Skeletal muscle cell (primary cell): ENCODE measurements around the gene RHOU.

Experiments used
- DNase-seq: peaks from one replicate; pipeline ENCODE4 v3.0.0-alpha.2; 2010; ENCODE audit warnings: low read depth
- H3K4me3 ChIP-seq: 2 replicates; pipeline ENCODE4 v1.5.1; 2011; ENCODE audit warnings: low read depth, mild to moderate bottlenecking, control low read depth, low read length, moderate library complexity

Gene RHOU

DNA sequence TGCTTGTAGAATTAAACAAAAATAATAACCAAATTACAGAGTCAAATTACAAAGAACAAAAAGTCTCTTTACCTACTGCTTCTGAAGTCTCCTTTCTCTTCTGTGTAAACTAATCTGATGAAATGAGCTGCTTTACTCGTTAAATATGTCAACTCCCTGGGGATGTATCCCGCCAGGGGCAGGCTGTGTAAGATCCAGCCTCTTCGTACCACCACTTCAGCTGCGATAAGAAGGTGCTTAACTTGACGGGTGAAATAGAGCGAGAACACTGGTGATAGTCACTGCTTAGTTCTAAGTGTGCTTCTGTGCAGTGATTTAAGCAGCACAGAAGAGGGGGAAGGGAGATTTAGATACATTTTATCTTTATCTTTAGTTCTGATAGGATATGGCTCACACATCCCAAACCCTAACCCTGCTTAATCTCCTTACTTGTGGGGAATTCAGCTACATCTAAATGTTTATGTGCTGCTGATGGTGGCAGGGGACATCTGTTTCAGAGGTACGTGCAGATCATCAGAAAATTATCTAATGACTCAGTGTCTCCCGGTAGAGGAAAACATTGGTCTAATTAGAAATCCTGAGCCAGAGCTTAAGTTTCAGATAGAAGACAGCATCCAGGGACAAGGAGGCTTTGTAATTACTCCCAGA is 46.0 kb downstream of the RHOU start:
- no peak overlapping the region for H3K4me3 ChIP-seq
- no peak for DNase-seq

DNA sequence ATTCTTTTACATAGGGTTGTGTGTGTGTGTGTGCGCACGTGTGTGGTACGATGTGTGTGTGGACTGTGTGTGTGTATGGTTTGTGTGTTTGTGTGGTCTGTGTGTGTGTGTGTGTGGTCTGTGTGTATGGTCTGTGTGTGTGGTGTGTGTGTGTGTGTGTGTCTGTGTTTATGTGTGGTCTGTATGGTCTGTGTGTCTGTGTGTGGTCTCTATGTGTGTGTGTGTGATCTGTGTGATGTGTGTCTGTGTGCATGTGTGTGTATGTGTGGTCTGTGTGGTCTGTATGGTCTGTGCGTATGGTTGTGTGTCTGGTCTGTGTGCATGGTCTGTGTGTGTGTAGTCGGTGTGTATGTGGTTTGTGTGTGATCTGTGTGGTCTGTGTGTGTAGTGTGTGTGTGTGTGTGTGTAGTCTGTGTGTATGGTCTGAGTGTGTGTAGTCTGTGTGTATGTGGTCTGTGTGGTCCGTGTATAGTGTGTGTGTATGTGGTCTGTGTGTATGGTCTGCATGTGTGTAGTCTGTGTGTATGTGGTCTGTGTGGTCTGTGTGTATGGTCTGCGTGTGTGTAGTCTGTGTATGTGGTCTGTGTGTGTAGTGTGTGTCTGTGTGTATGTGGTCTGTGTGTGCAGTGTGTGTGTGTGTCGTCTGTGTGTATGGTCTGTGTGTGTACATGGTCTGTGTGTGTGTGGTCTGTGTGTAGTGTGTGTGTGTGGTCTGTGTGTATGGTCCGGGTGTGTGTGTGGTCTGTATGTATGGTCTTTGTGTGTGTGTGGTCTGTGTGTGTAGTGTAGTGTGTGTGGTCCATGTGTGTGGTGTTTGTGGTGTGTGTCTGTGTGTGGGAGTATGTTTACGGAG is 46.8 kb downstream of the RHOU start:
- no peak overlapping the region for H3K4me3 ChIP-seq
- DNase-seq: no peak

DNA sequence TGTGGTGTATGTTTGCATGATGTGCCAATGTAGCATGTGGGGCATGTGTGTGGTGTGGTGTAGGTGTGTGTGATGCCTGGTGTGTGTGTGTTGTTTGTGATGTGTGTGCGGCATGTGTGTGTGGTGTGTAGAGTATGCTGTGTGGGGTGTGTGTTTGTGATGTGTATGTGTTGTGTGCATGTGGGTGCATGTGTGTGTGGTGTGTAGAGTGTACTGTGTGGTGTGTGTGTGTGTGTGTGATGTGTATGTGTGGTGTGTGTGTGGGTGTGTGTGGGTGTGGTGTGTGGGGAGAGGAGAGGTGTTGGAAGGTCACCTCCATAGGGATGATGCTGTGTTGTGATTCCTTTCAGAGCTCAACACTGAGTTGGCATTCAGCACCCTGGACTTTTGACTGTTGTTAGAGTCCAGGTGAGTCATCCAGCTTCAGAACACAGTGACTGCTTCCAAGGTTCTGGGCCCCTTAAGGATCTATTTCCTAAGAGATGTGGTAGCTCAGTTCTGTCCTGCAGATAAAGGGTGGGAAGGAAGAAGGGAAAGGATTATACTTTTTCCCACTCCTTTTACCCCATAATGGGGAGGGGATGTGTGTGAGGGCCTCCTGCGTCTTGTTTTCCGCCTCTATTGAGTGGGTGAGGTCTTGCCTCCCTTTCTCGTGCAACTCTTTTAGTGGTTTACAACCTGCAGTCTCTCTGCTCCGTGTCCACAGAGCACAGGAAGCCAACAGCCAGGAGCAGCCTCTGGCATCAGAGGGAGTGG is 47.6 kb downstream of the RHOU start:
- H3K4me3 ChIP-seq: no peak overlapping the region
- DNase-seq: no peak

DNA sequence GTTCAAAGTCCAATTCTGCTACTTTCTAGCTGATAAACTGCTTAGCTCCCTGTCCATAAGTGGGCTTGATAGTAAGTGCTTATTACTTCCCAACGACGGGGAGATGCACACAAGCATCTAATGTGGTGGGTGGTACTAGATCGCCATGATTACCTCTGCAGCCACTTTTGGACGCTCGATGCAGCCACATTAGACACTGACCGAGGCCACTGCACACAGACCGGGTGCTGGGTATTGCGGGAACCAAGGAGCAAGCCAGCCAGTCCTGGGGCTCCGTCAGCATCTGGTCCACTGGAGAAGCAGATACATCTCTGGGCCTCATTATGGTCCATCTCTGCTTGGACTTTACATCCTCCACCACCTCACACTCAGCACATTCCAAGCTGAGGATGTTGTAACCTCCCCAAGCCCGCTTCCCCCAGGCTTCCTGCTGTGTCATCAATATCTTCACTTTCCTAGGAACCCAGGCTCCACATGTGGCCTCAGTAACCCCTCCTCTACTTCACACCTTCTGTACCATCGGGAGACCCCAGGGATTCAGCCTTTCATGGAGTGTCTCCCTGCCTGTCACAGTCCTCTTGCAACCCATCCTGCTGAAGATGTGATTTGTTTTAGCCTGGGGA is 48.2 kb downstream of the RHOU start:
- H3K4me3 ChIP-seq: no peak overlapping the region
- DNase-seq: no peak

DNA sequence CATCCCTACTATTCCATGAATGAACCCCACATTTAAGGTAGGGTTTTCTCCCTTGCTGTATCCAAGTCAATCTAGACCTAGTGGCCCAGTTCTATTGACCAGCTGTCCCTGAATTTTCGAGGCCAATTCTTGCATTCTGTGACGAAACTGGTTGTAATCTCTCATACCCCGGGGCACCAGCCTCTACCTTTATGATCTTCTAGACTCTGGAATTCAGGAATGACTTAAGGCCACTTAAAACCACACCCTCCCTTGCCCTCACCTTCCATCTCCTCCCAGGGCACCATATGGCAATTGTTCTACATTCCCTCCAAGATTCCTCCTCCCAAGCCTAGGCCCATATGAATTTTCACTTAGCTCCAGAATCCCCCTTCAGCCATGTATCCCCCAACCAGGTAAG is 48.9 kb downstream of the RHOU start:
- DNase-seq: no peak
- no peak overlapping the region for H3K4me3 ChIP-seq

DNA sequence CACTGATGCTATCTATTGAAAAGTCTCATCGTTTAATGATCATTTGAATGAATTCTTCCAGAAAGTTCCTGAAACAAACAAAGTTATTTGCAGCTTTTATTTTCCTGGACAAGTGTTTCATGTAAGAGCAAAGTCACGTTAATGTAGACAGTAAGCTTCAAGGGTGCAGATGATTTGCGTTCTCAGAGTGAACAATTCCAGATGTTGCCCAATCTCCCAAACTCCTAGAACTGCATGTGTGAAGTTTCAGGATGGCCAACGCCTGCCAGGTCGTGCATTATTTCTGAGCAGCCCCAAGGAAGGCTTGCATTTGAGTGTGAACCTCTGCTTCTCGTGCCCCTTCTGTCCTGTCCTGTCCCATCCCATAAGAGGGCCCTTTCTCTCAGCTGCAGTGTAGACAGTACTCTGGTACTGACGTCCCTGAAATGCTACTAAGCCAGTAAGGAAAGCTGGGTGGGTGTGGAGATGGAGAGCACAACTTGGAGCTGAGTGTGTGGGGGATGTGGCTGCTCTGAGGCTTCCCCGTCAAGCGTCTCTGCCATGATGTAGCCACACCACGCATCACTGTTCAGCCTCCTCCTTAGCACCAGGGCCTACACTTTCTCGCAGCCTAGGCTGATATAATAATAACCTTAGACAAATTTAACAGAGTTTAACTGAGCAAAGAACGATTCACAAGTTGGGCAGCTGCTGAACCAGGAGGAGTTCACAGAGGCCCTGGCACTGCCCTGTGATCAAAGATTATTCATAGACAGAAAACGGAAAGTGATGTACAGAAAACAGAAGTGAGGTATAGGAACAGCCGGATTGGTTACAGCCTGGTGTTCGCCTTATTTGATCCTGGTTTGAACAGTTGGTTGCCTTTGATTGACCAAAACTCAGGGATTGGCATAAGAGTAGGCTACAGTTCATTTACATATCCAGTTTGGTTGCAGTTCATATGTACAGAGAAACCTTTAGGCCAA is 50.4 kb downstream of the RHOU start:
- no peak overlapping the region for H3K4me3 ChIP-seq
- no peak for DNase-seq

DNA sequence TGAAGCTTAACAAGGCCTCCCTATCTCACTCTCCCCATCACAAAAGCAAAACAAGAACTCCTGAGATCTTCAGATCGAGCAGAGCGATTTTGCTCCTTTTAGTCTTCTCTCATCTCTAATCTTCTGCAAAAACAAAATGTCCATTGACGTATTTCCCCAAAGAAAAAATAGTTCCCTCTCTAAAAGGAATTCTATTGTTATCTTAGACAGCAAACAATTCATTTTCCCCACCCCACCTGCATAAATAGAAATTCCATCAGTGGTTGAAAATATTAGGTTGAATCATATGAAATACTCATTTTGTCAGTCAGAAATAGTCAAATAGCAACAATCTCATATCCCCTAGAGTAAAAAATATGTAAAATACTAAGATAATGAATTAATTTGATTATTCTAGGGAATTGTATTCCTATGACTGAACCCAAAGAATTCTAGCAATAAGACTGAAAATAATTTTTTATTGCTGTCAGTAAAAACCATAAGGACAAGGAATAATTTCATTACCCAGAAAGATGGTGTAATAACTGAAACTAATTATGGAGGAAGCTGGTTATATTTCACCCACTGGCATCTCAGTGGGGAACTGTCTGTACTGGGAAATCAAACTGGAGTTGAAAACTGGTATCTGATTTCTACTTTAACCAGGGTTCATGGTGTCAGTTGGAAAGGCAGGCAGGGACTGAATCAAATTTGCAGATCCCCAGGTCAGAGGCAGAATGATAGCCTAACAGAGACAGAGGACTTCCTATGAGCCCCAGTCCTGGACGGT is 51.3 kb downstream of the RHOU start:
- no peak overlapping the region for H3K4me3 ChIP-seq
- no peak for DNase-seq

DNA sequence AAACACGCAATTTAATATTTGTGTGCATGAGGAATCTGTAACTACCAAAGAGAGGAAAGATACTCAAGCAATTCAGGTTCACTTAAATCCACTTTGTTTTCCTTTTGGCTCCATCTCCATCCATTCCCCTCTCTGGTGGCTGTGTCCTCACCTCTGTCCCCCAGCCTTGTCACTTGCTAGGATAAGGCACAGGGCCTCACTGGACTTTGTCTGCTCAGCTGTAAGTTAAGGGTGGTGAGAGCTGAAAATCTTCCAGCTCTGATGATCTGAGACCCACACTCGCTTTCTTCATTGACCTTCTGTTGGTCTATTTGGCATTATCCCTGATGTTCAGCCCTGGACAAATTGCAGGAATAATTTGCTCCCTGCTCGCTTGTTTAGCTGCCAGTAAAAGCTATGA is 56.5 kb downstream of the RHOU start:
- H3K4me3 ChIP-seq: no peak overlapping the region
- no peak for DNase-seq

DNA sequence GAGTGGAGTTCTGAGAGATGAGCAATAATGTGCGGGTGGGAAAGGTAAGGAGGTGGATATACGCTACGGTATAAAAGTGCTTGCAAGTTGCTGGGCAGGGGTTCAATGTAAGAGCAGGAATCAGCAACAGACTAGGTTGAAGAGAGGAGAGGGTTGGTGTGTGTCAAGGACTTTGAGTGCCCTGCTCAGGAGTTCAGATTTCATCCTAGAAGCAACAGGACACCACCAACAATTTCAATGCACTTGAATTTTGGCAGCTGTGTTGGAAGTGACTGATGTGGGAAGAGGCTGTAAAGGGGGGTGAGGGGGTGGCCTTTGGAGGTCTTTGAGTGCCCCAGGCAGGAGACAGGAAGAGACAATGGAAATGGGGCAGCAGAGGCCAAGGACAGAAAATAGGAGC is 57.3 kb downstream of the RHOU start:
- DNase-seq: no peak
- no peak overlapping the region for H3K4me3 ChIP-seq

DNA sequence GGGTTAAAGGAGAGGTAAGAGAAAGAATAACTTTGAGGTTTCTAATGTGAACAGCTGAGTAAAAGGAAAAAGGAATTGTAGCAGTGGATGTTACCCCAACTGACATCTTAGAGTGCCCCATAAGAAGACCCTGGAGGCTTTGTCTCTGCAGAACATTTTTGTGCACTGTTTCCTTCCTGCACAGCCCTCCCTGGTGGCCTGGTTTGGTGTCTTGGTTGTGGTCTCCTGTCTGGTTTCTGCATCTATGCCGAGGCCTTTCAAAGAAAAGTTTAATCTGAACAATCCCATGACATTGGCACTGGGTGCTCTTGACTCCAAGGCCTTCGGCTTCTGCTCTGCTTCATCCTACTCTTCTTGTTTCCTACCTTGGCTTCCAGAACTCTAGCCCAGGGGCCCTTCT is 57.8 kb downstream of the RHOU start:
- no peak overlapping the region for H3K4me3 ChIP-seq
- DNase-seq: no peak

DNA sequence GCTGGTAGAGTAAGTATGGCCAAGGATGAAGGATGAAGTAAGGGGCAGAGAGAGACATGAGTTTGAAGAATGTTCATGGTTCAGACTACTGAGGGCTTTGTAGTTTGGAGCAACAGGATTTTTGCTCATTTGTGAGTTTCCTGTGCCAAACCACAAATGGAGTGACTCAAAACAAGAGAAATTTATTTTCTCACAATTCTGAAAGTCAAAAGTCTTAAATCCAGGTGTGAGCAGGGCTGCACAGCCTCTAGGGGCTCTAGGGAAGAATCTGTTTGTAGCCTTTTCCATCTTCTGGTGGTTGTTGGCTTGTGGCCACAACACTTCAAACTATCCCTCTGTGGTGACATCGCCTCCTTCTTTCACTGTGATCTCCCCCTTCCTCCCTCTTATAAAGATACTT is 58.9 kb downstream of the RHOU start:
- no peak for DNase-seq
- H3K4me3 ChIP-seq: no peak overlapping the region

DNA sequence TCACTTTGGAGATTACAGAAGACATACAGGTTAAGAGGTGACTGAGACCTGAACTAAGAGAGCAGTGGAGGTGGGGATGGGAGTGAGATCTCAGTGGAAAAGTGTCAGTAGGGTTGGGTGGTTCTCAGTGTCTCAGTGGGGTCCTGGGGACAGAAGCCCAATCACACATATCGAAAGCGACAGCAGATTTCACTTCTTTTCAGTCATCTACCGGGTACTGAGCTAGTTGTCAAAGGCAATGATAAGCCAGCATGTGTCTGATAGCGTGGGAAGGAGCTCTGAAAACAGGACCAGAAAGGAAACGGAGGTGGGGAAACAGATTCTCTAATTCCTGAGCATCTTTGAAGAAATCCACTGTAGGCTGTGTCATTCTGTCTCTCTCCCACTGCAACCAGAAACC is 59.5 kb downstream of the RHOU start:
- H3K4me3 ChIP-seq: no peak overlapping the region
- no peak for DNase-seq

DNA sequence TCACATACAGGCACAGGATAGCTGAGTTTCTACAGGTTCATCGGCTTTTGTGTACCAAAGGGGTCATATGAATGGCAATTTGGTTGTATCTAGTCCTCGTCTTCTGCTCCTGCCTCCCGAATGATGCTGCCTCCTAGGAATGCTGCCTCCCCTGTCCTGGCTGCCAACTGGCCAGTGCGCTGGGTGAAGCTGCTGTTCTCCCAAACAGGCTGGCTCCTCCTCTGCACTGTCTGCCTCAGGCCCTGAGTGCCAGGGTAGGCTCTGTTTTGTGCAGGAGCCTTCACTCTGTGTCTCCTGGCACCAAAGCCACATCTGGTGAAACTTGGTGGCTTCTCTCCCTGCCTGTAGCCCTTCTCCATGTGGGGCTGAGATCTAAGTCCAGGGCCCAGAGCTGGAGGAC is 60.3 kb downstream of the RHOU start:
- DNase-seq: no peak
- H3K4me3 ChIP-seq: no peak overlapping the region
